ENCODE results near the gene VRK1. TPM values are rescaled to one million over a fixed set of nuclear protein-coding genes. Genes with fewer than 3 reads are reported as not detected.

VRK1 gene
- total RNA-seq, 1 experiment from 2014 or later, result 67.3 TPM

DNA sequence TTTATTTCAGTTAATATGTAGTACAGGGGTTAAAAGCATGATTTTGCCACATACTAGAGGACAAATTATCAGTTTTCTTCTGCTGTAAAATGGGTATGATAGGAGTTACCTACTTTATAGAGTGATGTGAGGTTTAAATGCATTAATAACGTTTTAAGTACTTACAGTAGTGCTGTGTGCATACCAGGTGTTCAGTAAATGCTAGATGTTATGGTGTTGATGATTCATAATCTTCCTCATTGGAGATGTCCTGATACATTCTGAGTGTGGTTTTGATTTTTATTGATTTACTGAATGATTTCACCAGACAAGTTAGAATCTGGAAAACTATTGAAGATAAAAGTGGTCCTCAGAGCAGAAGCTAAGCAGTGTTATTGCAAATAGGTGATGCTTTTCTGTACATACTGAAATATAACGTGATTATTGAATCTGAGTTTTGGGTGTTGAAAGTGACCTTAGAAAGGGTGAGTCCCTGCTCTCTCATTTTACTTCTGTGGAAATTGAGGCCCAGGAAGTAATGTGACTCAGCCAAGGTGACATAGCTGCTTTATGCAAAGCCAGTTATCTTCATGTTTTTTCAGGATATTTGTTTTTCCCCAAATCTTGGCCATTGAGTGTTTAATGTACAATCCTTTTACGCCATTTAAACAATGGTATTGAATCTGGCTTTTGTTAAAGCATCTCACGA, 54.7 kb downstream of the VRK1 start:
- H3K27ac Mint-ChIP-seq, result peak overlapping the region; percentile 78; the same call in 1 of the 2 replicates
- H3K36me3 Mint-ChIP-seq, result peaks cover 34% of the 10 kb centered on the region
- no peak for TF ChIP-seq SMAD4 (CRISPR knock-in tag; IDR thresholded peaks at IDR 0.05)
- TF ChIP-seq, protein P1, sequence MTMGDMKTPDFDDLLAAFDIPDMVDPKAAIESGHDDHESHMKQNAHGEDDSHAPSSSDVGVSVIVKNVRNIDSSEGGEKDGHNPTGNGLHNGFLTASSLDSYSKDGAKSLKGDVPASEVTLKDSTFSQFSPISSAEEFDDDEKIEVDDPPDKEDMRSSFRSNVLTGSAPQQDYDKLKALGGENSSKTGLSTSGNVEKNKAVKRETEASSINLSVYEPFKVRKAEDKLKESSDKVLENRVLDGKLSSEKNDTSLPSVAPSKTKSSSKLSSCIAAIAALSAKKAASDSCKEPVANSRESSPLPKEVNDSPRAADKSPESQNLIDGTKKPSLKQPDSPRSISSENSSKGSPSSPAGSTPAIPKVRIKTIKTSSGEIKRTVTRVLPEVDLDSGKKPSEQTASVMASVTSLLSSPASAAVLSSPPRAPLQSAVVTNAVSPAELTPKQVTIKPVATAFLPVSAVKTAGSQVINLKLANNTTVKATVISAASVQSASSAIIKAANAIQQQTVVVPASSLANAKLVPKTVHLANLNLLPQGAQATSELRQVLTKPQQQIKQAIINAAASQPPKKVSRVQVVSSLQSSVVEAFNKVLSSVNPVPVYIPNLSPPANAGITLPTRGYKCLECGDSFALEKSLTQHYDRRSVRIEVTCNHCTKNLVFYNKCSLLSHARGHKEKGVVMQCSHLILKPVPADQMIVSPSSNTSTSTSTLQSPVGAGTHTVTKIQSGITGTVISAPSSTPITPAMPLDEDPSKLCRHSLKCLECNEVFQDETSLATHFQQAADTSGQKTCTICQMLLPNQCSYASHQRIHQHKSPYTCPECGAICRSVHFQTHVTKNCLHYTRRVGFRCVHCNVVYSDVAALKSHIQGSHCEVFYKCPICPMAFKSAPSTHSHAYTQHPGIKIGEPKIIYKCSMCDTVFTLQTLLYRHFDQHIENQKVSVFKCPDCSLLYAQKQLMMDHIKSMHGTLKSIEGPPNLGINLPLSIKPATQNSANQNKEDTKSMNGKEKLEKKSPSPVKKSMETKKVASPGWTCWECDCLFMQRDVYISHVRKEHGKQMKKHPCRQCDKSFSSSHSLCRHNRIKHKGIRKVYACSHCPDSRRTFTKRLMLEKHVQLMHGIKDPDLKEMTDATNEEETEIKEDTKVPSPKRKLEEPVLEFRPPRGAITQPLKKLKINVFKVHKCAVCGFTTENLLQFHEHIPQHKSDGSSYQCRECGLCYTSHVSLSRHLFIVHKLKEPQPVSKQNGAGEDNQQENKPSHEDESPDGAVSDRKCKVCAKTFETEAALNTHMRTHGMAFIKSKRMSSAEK (CRISPR knock-in tag; IDR thresholded peaks at IDR 0.05; ENCODE audit: borderline replicate concordance), result no peak
- TF ChIP-seq, protein P2, sequence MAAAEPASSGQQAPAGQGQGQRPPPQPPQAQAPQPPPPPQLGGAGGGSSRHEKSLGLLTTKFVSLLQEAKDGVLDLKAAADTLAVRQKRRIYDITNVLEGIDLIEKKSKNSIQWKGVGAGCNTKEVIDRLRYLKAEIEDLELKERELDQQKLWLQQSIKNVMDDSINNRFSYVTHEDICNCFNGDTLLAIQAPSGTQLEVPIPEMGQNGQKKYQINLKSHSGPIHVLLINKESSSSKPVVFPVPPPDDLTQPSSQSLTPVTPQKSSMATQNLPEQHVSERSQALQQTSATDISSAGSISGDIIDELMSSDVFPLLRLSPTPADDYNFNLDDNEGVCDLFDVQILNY (CRISPR knock-in tag; IDR thresholded peaks at IDR 0.05), result no peak
- TF ChIP-seq CREB1 (CRISPR knock-in tag; IDR thresholded peaks at IDR 0.05), result no peak
- no peak for TF ChIP-seq AFF4 (CRISPR knock-in tag; IDR thresholded peaks at IDR 0.05; ENCODE audit: borderline replicate concordance)
- no peak for TF ChIP-seq E2F4 (CRISPR knock-in tag; IDR thresholded peaks at IDR 0.05; ENCODE audit: borderline replicate concordance, low read depth)
- no peak for TF ChIP-seq ERG (CRISPR knock-in tag; IDR thresholded peaks at IDR 0.05)
- TF ChIP-seq GABPB1 (CRISPR knock-in tag; IDR thresholded peaks at IDR 0.05), result no peak
- no peak for TF ChIP-seq FOXK1 (CRISPR knock-in tag; IDR thresholded peaks at IDR 0.05)
- TF ChIP-seq, protein P3, sequence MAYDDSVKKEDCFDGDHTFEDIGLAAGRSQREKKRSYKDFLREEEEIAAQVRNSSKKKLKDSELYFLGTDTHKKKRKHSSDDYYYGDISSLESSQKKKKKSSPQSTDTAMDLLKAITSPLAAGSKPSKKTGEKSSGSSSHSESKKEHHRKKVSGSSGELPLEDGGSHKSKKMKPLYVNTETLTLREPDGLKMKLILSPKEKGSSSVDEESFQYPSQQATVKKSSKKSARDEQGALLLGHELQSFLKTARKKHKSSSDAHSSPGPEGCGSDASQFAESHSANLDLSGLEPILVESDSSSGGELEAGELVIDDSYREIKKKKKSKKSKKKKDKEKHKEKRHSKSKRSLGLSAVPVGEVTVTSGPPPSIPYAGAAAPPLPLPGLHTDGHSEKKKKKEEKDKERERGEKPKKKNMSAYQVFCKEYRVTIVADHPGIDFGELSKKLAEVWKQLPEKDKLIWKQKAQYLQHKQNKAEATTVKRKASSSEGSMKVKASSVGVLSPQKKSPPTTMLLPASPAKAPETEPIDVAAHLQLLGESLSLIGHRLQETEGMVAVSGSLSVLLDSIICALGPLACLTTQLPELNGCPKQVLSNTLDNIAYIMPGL (CRISPR knock-in tag; IDR thresholded peaks at IDR 0.05), result no peak
- TF ChIP-seq, protein P4, sequence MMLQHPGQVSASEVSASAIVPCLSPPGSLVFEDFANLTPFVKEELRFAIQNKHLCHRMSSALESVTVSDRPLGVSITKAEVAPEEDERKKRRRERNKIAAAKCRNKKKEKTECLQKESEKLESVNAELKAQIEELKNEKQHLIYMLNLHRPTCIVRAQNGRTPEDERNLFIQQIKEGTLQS (CRISPR knock-in tag; conservative IDR thresholded peaks at IDR 0.05), result no peak
- TF ChIP-seq MXD4 (CRISPR knock-in tag; IDR thresholded peaks at IDR 0.05; ENCODE audit: borderline replicate concordance), result no peak
- TF ChIP-seq, protein P5, sequence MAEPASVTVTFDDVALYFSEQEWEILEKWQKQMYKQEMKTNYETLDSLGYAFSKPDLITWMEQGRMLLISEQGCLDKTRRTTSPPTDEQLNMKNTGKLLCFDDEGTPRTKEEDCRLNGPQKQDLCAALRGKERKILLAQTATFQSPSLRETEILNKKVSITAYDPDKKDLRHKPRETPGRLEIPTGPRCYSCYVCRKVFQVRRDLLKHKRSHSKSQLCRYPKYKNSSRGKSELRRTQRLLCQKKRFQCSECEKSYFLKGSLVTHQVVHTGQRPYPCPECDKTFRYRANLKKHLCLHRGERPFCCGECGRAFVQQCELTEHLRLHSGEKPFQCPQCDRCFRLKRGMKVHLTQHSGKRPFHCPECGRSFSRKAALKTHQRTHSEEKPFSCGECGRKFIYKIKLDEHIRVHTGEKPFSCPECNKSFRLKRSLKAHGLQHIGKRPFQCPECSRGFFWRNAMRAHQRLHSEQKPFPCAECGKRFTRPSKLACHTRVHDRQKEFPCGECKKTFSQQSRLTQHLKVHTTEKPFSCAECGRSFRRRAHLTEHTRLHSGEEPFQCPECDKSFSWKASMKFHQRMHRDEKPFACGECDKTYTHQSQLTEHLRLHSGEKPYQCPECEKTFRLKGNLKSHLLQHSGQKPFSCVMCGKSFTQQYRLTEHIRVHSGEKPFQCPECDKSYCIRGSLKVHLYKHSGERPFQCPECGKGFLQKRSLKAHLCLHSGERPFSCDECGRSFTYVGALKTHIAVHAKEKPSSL (CRISPR knock-in tag; conservative IDR thresholded peaks at IDR 0.05), result no peak
- TF ChIP-seq OVOL2 (CRISPR knock-in tag; IDR thresholded peaks at IDR 0.05; ENCODE audit: borderline replicate concordance), result no peak
- no peak for ATAC-seq
- H3K9me3 Mint-ChIP-seq, result no peaks in the 10 kb centered on the region
- CTCF ChIA-PET, result interaction anchor here (0.9 to 2.0 kb wide), 15 partner anchors 8 to 287 kb away, joined by 3 to 32 read pairs (median 6); partner anchors contain the start of gene VRK1
- 0 out of 2 replicates have a peak, but pooled peaks cover 7% of the 10 kb centered on the region for H3K4me1 Mint-ChIP-seq
- no peaks in the 10 kb centered on the region for H3K27me3 Mint-ChIP-seq (ENCODE audit: low read depth)
- no peak for DNase-seq (ENCODE audit: low spot score)
- POLR2A ChIA-PET, result no interaction called here
- no peak overlapping the region for H3K4me3 Mint-ChIP-seq

Data from WTC11 (cell line).